H9 (cell line): ENCODE measurements around the gene HNF1B. TPM values are rescaled to one million over a fixed set of nuclear protein-coding genes. Genes with fewer than 3 reads are reported as not detected.
A peak's percentile ranks its signal among the peaks of the same experiment; 100 is the strongest.

Source experiments
- DNase-seq: peaks from one replicate; pipeline ENCODE4 v3.0.0-alpha.2; 2017
- H2AFZ ChIP-seq: one replicate; pipeline ENCODE4 v1.6.1; 2013; ENCODE audit warnings: mild to moderate bottlenecking, low read length, control low read depth, moderate library complexity
- H2AK5ac ChIP-seq: 2 replicates; pipeline ENCODE4 v1.6.1; 2013; ENCODE audit warnings: low read length, control low read depth, mixed read lengths; ENCODE audit not compliant: insufficient read length
- H2BK120ac ChIP-seq: one replicate; pipeline ENCODE4 v1.6.1; 2013; ENCODE audit warnings: low read depth, mild to moderate bottlenecking, low read length, control low read depth, inconsistent platforms; ENCODE audit not compliant: poor library complexity, severe bottlenecking
- H2BK12ac ChIP-seq: 2 replicates; pipeline ENCODE4 v1.6.1; 2013; ENCODE audit warnings: low read length, control low read depth, mixed read lengths, low read depth; ENCODE audit not compliant: insufficient read length
- H2BK15ac ChIP-seq: 2 replicates; pipeline ENCODE4 v1.6.1; 2013; ENCODE audit warnings: low read depth, low read length, control low read depth
- H2BK20ac ChIP-seq: one replicate; pipeline ENCODE4 v1.6.1; 2013; ENCODE audit warnings: low read depth, mild to moderate bottlenecking, low read length, control low read depth, inconsistent platforms; ENCODE audit not compliant: poor library complexity, severe bottlenecking
- H2BK5ac ChIP-seq: 2 replicates; pipeline ENCODE4 v1.6.1; 2013; ENCODE audit warnings: low read length, control low read depth, mixed read lengths; ENCODE audit not compliant: insufficient read length
- H3K14ac ChIP-seq: 2 replicates; pipeline ENCODE4 v1.6.1; 2013; ENCODE audit warnings: low read length, control low read depth; ENCODE audit not compliant: insufficient read depth
- H3K18ac ChIP-seq: 2 replicates; pipeline ENCODE4 v1.6.1; 2013; ENCODE audit warnings: low read depth, mild to moderate bottlenecking, mixed read lengths, low read length, control low read depth; ENCODE audit not compliant: insufficient read length
- H3K23ac ChIP-seq: 2 replicates; pipeline ENCODE4 v1.6.1; 2013; ENCODE audit warnings: low read length, control low read depth, mixed read lengths, low read depth; ENCODE audit not compliant: insufficient read length
- H3K23me2 ChIP-seq: 2 replicates; pipeline ENCODE4 v1.6.1; 2013; ENCODE audit warnings: low read depth, mild to moderate bottlenecking, mixed read lengths, low read length, control low read depth; ENCODE audit not compliant: insufficient read length, poor library complexity, severe bottlenecking
- H3K27ac ChIP-seq: 2 replicates; pipeline ENCODE4 v1.5.1; 2013; ENCODE audit warnings: low read length, control low read depth, mixed read lengths, low read depth; ENCODE audit not compliant: insufficient read length
- H3K27me3 ChIP-seq: 2 replicates; pipeline ENCODE4 v1.6.1; 2013; ENCODE audit warnings: low read length, control low read depth, inconsistent platforms; ENCODE audit not compliant: insufficient read depth
- H3K4ac ChIP-seq: 2 replicates; pipeline ENCODE4 v1.6.1; 2013; ENCODE audit warnings: low read depth, mild to moderate bottlenecking, control low read depth, inconsistent platforms, low read length, moderate library complexity
- H3K4me1 ChIP-seq: 2 replicates; pipeline ENCODE4 v1.6.1; 2013; ENCODE audit warnings: low read length, control low read depth, inconsistent platforms; ENCODE audit not compliant: insufficient read depth
- H3K4me2 ChIP-seq: 2 replicates; pipeline ENCODE4 v1.6.1; 2013; ENCODE audit warnings: low read length, control low read depth, mixed read lengths; ENCODE audit not compliant: insufficient read length, insufficient read depth
- H3K56ac ChIP-seq: 2 replicates; pipeline ENCODE4 v1.6.1; 2013; ENCODE audit warnings: low read depth, mild to moderate bottlenecking, mixed read lengths, low read length, control low read depth; ENCODE audit not compliant: insufficient read length
- H3K79me1 ChIP-seq: 2 replicates; pipeline ENCODE4 v1.6.1; 2013; ENCODE audit warnings: low read depth, mild to moderate bottlenecking, moderate library complexity, low read length, control low read depth, inconsistent platforms; ENCODE audit not compliant: insufficient read depth, poor library complexity, severe bottlenecking
- H3K79me2 ChIP-seq: 2 replicates; pipeline ENCODE4 v1.6.1; 2013; ENCODE audit warnings: low read length, control low read depth, inconsistent platforms; ENCODE audit not compliant: insufficient read depth
- H3K9ac ChIP-seq: 2 replicates; pipeline ENCODE4 v1.6.1; 2013; ENCODE audit warnings: low read length, control low read depth, mixed read lengths; ENCODE audit not compliant: insufficient read length; ENCODE audit errors: extremely low read depth
- H3K9me3 ChIP-seq: one replicate; pipeline ENCODE4 v1.6.1; 2013; ENCODE audit warnings: low read depth, low read length, inconsistent platforms; ENCODE audit not compliant: control insufficient read depth
- H3T11ph ChIP-seq: one replicate; pipeline ENCODE4 v1.6.1; 2013; ENCODE audit warnings: mild to moderate bottlenecking, low read length, control low read depth, inconsistent platforms
- H4K20me1 ChIP-seq: one replicate; pipeline ENCODE4 v1.6.1; 2013; ENCODE audit not compliant: control insufficient read depth, insufficient read length, insufficient read depth
- H4K5ac ChIP-seq: 2 replicates; pipeline ENCODE4 v1.6.1; 2013; ENCODE audit warnings: low read depth, mild to moderate bottlenecking, mixed read lengths, low read length, control low read depth; ENCODE audit not compliant: insufficient read length
- H4K8ac ChIP-seq: replicated peaks from 2 replicates; pipeline ENCODE4 v1.6.1; 2013; ENCODE audit warnings: low read length, control low read depth, mixed read lengths, low read depth; ENCODE audit not compliant: insufficient read length
- H4K91ac ChIP-seq: 2 replicates; pipeline ENCODE4 v1.6.1; 2013; ENCODE audit warnings: low read depth, mild to moderate bottlenecking, moderate library complexity, mixed read lengths, low read length, control low read depth; ENCODE audit not compliant: insufficient read length
- H3K27ac Mint-ChIP-seq, 3 experiments: 2 replicates in 2 of 3; 3 replicates in 1 of 3; pipeline ENCODE4 v1.8.0; 2020 to 2021; ENCODE audit warnings: mixed read lengths in 3 of 3, mild to moderate bottlenecking in 1 of 3, moderate library complexity in 1 of 3
- H3K27me3 Mint-ChIP-seq: 2 replicates; pipeline ENCODE4 v1.8.0; 2021; ENCODE audit warnings: low read depth, mild to moderate bottlenecking, moderate library complexity, mixed read lengths
- H3K36me3 Mint-ChIP-seq, 3 experiments: 2 replicates in 2 of 3; 3 replicates in 1 of 3; pipeline ENCODE4 v1.8.0; 2020 to 2021; ENCODE audit warnings: low read depth in 3 of 3, mixed read lengths in 3 of 3; ENCODE audit not compliant: insufficient read depth in 1 of 3
- H3K4me1 Mint-ChIP-seq, 2 experiments: 2 replicates each; pipeline ENCODE4 v1.8.0; 2020; ENCODE audit warnings: mixed read lengths in 2 of 2
- H3K4me3 Mint-ChIP-seq, 2 experiments: 2 replicates in 1 of 2; 3 replicates in 1 of 2; pipeline ENCODE4 v1.8.0; 2020 to 2021; ENCODE audit warnings: mild to moderate bottlenecking in 2 of 2, mixed read lengths in 2 of 2, moderate library complexity in 1 of 2
- H3K9me3 Mint-ChIP-seq, 2 experiments: 2 replicates in 1 of 2; 3 replicates in 1 of 2; pipeline ENCODE4 v1.8.0; 2020; ENCODE audit warnings: mild to moderate bottlenecking in 2 of 2, mixed read lengths in 2 of 2, moderate library complexity in 1 of 2
- WGBS: extraction: QIAGEN DNeasy Blood & Tissue Kit; methylation state at CpG from one replicate; pipeline ENCODE4 v1.1.7; 2013; ENCODE audit warnings: missing lambda C conversion rate, low lambda C conversion rate, mixed read lengths; ENCODE audit not compliant: insufficient read length; ENCODE audit errors: extremely low coverage; 5-methylcytosine and 5-hydroxymethylcytosine counted together
- total RNA-seq: library from RNA; stranded (reverse); gene quantifications from 2 replicates; pipeline ENCODE4 v1.2.1, GENCODE V29; 2021
- TF ChIP-seq, protein P1 (sequence below): fragments of 200-600 bp; sonication (generic); conservative IDR thresholded peaks from 3 replicates; pipeline ENCODE4 v1.8.0; 2021; ENCODE audit warnings: antibody characterized with exemption, mild to moderate bottlenecking

Gene HNF1B
- total RNA-seq, 1 experiment from 2014 or later = not detected

DNA sequence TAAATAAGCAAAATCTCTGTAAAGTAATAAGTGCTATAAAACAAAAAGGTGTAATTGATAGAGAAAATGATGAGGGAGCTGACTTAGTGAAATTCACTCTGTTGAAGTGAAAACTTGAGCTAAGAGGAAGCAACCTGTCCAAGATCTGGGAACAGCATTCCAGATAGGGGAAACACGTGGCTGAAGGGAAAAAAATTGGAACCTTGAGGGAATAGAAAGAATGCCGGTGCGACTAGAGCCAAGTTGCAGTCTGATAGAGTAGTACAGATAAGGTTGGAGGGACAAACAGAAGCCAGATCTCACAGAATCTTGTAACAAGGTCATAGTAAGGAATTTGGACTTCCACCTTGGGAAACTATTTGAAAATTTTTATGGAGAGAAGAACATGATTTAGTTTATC lies 101.0 kb downstream of the HNF1B start:
- no peak overlapping the region for H3K27ac ChIP-seq
- H3K27me3 ChIP-seq = no peaks in the 10 kb centered on the region
- peak overlapping the region; percentile 38 for H3K9ac ChIP-seq
- no peaks in the 10 kb centered on the region for H3K9me3 ChIP-seq
- H3T11ph ChIP-seq = no peak overlapping the region
- no peak overlapping the region for H4K5ac ChIP-seq
- Mint-ChIP-seq H3K36me3 (peaks cover 14 to 31% (median 28%) of the 10 kb centered on the region in 3 experiments; a peak in 6 of 7 replicates), H3K4me1 (peaks cover 9 to 12% of the 10 kb centered on the region in 2 experiments), H3K27me3 (peaks cover 42% of the 10 kb centered on the region), H3K9me3 (no peaks in the 10 kb centered on the region), H3K27ac (no peak overlapping the region), H3K4me3 (peak overlapping the region; percentile 89 to 92)
- H4K91ac ChIP-seq = no peak overlapping the region
- TF ChIP-seq, protein P1, sequence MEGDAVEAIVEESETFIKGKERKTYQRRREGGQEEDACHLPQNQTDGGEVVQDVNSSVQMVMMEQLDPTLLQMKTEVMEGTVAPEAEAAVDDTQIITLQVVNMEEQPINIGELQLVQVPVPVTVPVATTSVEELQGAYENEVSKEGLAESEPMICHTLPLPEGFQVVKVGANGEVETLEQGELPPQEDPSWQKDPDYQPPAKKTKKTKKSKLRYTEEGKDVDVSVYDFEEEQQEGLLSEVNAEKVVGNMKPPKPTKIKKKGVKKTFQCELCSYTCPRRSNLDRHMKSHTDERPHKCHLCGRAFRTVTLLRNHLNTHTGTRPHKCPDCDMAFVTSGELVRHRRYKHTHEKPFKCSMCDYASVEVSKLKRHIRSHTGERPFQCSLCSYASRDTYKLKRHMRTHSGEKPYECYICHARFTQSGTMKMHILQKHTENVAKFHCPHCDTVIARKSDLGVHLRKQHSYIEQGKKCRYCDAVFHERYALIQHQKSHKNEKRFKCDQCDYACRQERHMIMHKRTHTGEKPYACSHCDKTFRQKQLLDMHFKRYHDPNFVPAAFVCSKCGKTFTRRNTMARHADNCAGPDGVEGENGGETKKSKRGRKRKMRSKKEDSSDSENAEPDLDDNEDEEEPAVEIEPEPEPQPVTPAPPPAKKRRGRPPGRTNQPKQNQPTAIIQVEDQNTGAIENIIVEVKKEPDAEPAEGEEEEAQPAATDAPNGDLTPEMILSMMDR = no peak
- no peak overlapping the region for H3K23ac ChIP-seq
- peaks cover 9% of the 10 kb centered on the region; the same call in 1 of the 2 replicates for H3K79me2 ChIP-seq
- no peaks in the 10 kb centered on the region for H3K23me2 ChIP-seq
- H3K4me1 ChIP-seq = no peaks in the 10 kb centered on the region
- peaks cover 2% of the 10 kb centered on the region for H3K79me1 ChIP-seq
- H3K18ac ChIP-seq = no peak overlapping the region
- no peak overlapping the region for H2BK12ac ChIP-seq
- no peak overlapping the region for H3K14ac ChIP-seq
- H2AFZ ChIP-seq = peak overlapping the region; percentile 96
- no peak for DNase-seq
- H3K56ac ChIP-seq = no peak overlapping the region
- peak overlapping the region; percentile 79 for H3K4me2 ChIP-seq
- no CpG with 5 or more reads among the region's 3 CpGs for WGBS
- no peak overlapping the region for H2BK20ac ChIP-seq
- H3K4ac ChIP-seq = no peak overlapping the region
- no peak overlapping the region for H2BK120ac ChIP-seq
- no peak overlapping the region for H2BK15ac ChIP-seq
- no peak overlapping the region for H2BK5ac ChIP-seq
- H4K20me1 ChIP-seq = no peaks in the 10 kb centered on the region
- no peak overlapping the region for H2AK5ac ChIP-seq
- H4K8ac ChIP-seq = no peak overlapping the region
